Coronary artery (tissue), 2 donors: ENCODE data around the gene AGXT2.

ENCODE experiments used
- DNase-seq: peaks from one replicate; pipeline ENCODE4 v3.0.0-alpha.2; 2017; ENCODE audit warnings: low spot score
- H3K27ac ChIP-seq, 2 donors: fragments of 200-600 bp; sonication (generic); one replicate each; pipeline ENCODE4 v1.5.1; 2016 to 2019
- H3K4me3 ChIP-seq: fragments of 200-600 bp; sonication (generic); 2 replicates; pipeline ENCODE4 v1.5.1; 2016; ENCODE audit warnings: mild to moderate bottlenecking, moderate library complexity
- TF ChIP-seq, protein P1 (sequence below): fragments of 200-600 bp; sonication (generic); IDR thresholded peaks from one replicate; pipeline ENCODE4 v1.5.1; 2019; ENCODE audit warnings: antibody characterized with exemption

Gene AGXT2

DNA sequence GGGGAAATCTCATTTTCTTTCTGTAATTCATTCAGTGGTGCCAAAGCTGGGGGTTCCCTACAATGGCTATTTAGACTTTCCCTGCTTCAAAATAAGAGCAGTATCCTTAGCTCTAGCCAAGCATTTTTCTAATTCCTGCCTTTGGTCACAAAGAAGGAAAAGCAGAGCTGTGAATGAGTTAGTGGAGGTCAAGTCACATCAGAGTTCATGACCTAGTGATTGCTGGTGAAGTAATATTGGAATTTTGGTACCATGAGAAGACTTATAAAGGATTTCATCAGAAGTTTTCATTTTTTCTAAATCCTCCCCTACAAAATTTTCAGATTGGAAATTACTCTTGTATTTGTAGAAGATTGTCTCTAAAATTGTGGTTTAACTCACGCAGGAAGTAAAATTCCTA, 90.4 kb downstream of the AGXT2 start:
- no peak for DNase-seq
- TF ChIP-seq, protein P1, sequence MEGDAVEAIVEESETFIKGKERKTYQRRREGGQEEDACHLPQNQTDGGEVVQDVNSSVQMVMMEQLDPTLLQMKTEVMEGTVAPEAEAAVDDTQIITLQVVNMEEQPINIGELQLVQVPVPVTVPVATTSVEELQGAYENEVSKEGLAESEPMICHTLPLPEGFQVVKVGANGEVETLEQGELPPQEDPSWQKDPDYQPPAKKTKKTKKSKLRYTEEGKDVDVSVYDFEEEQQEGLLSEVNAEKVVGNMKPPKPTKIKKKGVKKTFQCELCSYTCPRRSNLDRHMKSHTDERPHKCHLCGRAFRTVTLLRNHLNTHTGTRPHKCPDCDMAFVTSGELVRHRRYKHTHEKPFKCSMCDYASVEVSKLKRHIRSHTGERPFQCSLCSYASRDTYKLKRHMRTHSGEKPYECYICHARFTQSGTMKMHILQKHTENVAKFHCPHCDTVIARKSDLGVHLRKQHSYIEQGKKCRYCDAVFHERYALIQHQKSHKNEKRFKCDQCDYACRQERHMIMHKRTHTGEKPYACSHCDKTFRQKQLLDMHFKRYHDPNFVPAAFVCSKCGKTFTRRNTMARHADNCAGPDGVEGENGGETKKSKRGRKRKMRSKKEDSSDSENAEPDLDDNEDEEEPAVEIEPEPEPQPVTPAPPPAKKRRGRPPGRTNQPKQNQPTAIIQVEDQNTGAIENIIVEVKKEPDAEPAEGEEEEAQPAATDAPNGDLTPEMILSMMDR, result no peak
- H3K27ac ChIP-seq, result no peak overlapping the region
- H3K4me3 ChIP-seq, result no peak overlapping the region
